HL-60 (cell line): ENCODE measurements around the gene MOGAT1.

ENCODE experiments used
- DNase-seq, 2 experiments: peaks; one replicate each; pipeline ENCODE4 v3.0.0-alpha.2; 2010 to 2020; ENCODE audit warnings: low read depth in 1 of 2, low spot score in 1 of 2
- H3K27ac ChIP-seq: fragments of 250-450 bp; sonication (Bioruptor Pico); replicated peaks from 2 replicates; pipeline ENCODE4 v1.5.1; 2020; ENCODE audit warnings: mild to moderate bottlenecking, moderate library complexity
- H3K27me3 ChIP-seq: fragments of 250-450 bp; sonication (Bioruptor Pico); 2 replicates; pipeline ENCODE4 v1.5.1; 2021; ENCODE audit warnings: mild to moderate bottlenecking, moderate library complexity; ENCODE audit not compliant: insufficient read depth, poor library complexity, severe bottlenecking
- H3K4me3 ChIP-seq: replicated peaks from 2 replicates; pipeline ENCODE4 v1.5.1; 2011; ENCODE audit warnings: mild to moderate bottlenecking, control low read depth, low read length; ENCODE audit not compliant: insufficient read depth
- CTCF ChIP-seq: IDR thresholded peaks from one replicate; pipeline ENCODE4 v1.5.1; 2011; ENCODE audit warnings: low read length, control low read depth, inconsistent platforms; ENCODE audit not compliant: insufficient read depth
- GABPA ChIP-seq: IDR thresholded peaks from 2 replicates; pipeline ENCODE4 v1.6.1; 2012; ENCODE audit warnings: low read depth
- POLR2AphosphoS5 ChIP-seq: IDR thresholded peaks from 2 replicates; pipeline ENCODE4 v1.6.1; 2012; ENCODE audit warnings: low read depth
- SPI1 ChIP-seq: IDR thresholded peaks from 2 replicates; pipeline ENCODE4 v1.6.1; 2012; ENCODE audit warnings: low read depth, mild to moderate bottlenecking, borderline replicate concordance
- TF ChIP-seq, protein P1 (sequence below): IDR thresholded peaks from 2 replicates; pipeline ENCODE4 v1.6.1; 2012; ENCODE audit warnings: low read depth; ENCODE audit not compliant: insufficient replicate concordance

The MOGAT1 gene

DNA sequence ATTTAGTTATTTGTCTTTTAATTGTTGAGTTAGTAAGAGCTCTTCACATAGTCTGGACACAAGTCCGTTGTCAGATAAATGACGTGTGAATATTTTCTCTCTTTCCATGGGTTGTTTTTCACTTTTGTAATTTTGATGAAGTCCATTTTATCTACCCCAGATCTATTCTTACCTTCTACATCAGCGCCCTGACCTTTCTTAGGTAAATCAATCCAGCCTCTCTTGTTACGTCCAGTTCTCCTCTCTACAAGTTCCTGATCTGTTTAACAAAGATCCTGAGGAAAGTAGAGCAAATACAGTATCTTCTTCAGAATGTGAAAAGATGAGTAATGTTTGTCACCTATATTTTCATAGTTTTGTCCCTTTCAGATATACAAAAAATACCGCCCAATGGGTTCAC lies 66.9 kb downstream of the MOGAT1 start:
- no peak for TF ChIP-seq SPI1
- TF ChIP-seq, protein P1, sequence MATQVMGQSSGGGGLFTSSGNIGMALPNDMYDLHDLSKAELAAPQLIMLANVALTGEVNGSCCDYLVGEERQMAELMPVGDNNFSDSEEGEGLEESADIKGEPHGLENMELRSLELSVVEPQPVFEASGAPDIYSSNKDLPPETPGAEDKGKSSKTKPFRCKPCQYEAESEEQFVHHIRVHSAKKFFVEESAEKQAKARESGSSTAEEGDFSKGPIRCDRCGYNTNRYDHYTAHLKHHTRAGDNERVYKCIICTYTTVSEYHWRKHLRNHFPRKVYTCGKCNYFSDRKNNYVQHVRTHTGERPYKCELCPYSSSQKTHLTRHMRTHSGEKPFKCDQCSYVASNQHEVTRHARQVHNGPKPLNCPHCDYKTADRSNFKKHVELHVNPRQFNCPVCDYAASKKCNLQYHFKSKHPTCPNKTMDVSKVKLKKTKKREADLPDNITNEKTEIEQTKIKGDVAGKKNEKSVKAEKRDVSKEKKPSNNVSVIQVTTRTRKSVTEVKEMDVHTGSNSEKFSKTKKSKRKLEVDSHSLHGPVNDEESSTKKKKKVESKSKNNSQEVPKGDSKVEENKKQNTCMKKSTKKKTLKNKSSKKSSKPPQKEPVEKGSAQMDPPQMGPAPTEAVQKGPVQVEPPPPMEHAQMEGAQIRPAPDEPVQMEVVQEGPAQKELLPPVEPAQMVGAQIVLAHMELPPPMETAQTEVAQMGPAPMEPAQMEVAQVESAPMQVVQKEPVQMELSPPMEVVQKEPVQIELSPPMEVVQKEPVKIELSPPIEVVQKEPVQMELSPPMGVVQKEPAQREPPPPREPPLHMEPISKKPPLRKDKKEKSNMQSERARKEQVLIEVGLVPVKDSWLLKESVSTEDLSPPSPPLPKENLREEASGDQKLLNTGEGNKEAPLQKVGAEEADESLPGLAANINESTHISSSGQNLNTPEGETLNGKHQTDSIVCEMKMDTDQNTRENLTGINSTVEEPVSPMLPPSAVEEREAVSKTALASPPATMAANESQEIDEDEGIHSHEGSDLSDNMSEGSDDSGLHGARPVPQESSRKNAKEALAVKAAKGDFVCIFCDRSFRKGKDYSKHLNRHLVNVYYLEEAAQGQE: no peak
- no peak for TF ChIP-seq POLR2AphosphoS5
- TF ChIP-seq GABPA: no peak
- TF ChIP-seq CTCF: no peak
- Histone ChIP-seq H3K27ac (no peak overlapping the region), H3K4me3 (no peak overlapping the region), H3K27me3 (no peaks in the 10 kb centered on the region)
- no peak for DNase-seq

GRCh38 chr2:222738809-222739208 lies 67.4 kb downstream of the MOGAT1 start:
- Histone ChIP-seq H3K4me3 (no peak overlapping the region), H3K27ac (no peak overlapping the region), H3K27me3 (no peaks in the 10 kb centered on the region)
- DNase-seq: peak in 1 of 2 experiments; percentile 13
- TF ChIP-seq POLR2AphosphoS5: no peak
- no peak for TF ChIP-seq GABPA
- TF ChIP-seq CTCF: no peak
- TF ChIP-seq, protein P1: no peak
- no peak for TF ChIP-seq SPI1

GRCh38 chr2:222739939-222740338 lies 68.5 kb downstream of the MOGAT1 start:
- Histone ChIP-seq H3K4me3 (no peak overlapping the region), H3K27ac (no peak overlapping the region)

More at GRCh38 chr2:222739939-222740338, 68.5 kb downstream of the MOGAT1 start:
- H3K27me3 ChIP-seq: no peaks in the 10 kb centered on the region
- TF ChIP-seq, protein P1: no peak
- TF ChIP-seq CTCF: no peak
- TF ChIP-seq GABPA: no peak
- no peak for TF ChIP-seq POLR2AphosphoS5
- no peak for TF ChIP-seq SPI1
- peak in 1 of 2 experiments; percentile 70 for DNase-seq
